GM19035 (cell line): ENCODE data around the gene CLSTN2.

ENCODE experiments used
- ATAC-seq: cut with Tn5 transposase; IDR thresholded peaks from one replicate; pipeline ENCODE4 v1.9.1; 2021; ENCODE audit not compliant: unreplicated experiment

The CLSTN2 gene

DNA sequence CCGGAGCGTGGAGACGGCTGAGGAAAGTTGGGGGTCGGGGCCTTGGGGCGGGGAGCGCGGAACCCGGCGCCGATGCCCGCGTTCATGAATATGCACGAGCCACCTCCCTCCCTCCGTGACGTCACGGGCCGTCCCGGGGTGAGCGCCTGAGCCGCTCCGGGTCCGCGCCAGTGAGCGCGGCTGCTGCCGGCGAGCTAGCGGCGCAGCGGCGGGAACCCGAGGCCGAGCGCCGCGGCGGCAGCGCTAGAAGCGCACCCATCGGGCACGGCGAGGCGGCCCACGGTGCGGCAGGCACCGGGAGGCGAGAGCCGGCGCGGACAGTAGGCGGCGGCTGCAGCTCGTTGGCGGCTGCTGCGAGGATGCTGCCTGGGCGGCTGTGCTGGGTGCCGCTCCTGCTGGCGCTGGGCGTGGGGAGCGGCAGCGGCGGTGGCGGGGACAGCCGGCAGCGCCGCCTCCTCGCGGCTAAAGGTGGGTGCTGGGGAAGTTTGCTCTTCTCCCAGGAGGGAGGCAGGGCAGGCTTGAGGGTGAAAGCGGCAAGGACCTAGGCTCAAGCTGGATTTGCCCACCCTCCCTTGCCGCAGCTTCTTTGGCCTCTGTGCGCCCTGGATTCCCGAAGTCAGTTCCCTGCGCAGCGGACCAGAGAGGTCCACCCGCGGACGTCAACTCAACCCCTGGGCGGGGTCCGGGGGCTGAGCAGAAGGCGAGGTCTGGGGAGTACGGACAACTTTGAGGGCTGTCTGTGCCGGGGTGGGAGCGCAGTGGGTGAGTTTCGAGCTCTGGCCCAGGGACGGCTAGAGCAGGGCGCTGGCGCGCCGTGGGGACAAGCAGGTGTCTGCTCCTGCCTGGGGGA lies at the start of gene CLSTN2:
TSS of gene CLSTN2 (plus strand) at position 170 of the 850 bp plus-strand sequence.
- peak; percentile 70 for ATAC-seq

- no peak for ATAC-seq
Observed at GRCh38 chr3:139887431-139887830, 47.6 kb upstream of the CLSTN2 start.

- no peak for ATAC-seq
Observed at GRCh38 chr3:139888561-139889140, 46.3 kb upstream of the CLSTN2 start.

GRCh38 chr3:139893267-139893962 lies 41.6 kb upstream of the CLSTN2 start:
- no peak for ATAC-seq

GRCh38 chr3:139893963-139894642 lies 40.9 kb upstream of the CLSTN2 start:
- no peak for ATAC-seq

GRCh38 chr3:139894643-139894989 lies 40.4 kb upstream of the CLSTN2 start:
- ATAC-seq = no peak

GRCh38 chr3:139897759-139898158 lies 37.2 kb upstream of the CLSTN2 start:
- ATAC-seq = no peak

GRCh38 chr3:139906418-139906817 lies 28.6 kb upstream of the CLSTN2 start:
- ATAC-seq = no peak

DNA sequence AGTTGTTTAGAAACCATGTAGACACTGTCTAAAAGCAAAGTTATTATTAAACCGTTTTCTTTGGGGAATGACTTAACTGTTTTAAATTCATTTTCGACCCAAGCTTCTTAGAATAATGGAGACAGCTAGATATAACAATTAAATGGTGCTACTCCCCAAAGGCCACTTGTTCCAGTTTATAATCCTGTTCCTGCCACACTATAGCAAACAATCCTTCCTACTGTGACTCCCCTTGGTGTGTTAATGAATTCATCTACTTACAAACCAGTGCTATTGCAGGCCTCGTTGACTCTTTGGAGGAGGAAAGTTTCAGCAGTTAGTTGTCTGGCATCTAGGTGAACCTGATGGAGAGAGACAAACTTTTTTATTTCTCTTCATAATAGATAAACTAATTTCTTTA lies 25.2 kb upstream of the CLSTN2 start:
- no peak for ATAC-seq

DNA sequence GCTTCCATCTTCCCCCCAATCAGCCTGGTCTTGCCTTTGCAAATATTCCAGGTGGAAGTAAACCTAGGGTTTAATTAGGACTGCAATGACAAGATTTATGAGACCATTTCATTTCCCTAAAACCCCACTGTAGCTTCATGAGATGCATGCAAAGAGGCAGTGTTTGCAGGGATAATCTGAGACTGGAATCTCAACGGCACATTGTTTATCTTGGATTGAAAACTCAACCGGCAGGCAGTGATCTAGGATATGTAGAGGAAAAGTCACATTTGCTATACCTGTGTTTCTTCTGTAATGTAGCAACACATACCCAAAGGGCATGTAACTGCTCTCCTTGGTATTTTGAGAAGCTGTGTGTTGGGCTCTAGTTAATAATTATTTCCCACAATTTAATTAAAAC lies 18.7 kb upstream of the CLSTN2 start:
- ATAC-seq = no peak

DNA sequence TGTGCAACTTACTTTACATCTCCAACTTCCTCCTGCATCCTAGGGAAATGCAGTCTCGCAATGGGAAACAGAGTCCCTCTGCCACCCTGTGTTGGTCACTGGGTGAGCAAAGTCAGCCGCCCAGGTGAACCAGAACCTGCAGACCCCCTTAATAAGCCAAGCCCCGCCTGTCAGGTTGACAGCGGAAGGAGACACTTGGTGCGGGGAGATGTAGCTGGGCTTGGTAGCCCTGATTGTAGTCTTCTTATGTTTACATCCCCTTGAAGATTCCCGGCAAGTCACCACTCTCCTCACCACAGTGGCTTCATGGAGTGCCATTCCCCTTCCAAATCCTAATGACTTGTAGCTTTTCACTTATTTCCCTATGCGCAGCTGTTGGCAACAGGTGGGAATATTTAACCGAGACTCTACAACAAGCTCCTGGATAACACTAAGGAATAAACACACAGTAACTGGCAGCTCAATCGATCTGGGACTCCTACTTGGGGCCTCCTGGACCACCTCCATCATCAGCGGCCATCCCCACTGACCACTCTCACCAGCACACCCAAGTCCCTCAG lies 17.7 kb upstream of the CLSTN2 start:
- ATAC-seq = no peak

- ATAC-seq = no peak
Observed at GRCh38 chr3:139928708-139929505, 6.1 kb upstream of the CLSTN2 start.

- no peak for ATAC-seq
Observed at GRCh38 chr3:139930211-139930610, 4.8 kb upstream of the CLSTN2 start.

DNA sequence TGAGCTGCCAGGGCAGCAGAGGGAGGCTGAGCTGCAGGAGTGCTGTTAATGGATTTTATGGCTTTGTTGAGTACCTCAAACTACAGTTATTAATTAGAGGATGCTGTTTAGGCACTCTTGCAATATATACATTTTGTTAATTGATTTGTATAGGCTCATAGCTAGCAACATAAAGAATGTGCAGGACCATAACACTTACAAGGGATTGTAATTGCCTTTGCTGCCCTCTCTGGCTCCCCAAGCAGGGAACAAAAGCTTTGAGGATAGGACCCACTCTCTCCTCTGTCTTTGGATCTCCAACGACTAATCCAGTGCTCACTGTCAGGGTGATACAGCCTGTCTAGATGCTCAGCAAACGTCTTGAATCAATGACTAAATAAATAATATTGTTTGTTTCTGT lies 1.2 kb upstream of the CLSTN2 start:
- ATAC-seq = no peak

GRCh38 chr3:139934613-139935015 lies 371 bp upstream of the CLSTN2 start:
- no peak for ATAC-seq

- ATAC-seq = no peak
Observed at GRCh38 chr3:139935866-139936817, 1.2 kb downstream of the CLSTN2 start.

DNA sequence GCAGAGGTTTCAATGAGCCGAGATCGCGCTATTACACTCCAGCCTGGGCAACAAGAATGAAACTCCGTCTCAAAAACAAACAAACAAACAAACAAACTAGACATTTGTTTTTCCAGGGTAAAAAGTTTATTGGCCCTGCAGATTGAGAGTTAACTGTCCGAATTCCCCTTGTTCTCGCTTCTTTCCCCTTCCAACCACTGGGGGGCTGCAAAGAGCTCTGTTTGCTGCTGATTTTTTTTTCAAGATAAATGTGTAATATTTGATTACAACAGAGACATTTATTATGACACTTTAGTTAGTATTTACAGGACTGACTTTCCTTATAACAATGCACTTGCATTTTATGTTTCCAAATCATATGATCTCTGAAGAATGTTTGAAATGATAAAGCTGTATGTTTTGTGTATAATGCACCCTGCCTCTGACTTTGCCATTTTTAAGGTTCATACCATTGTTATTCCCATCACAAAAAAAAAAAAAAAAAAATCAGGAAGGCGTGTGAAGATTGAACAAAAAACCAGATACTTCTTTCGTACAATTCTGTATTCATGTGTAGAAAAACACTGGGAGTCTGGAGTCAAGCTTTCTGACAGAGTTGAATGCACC lies 2.8 kb downstream of the CLSTN2 start:
- no peak for ATAC-seq

- no peak for ATAC-seq
Observed at GRCh38 chr3:139939681-139940190, 4.8 kb downstream of the CLSTN2 start.

DNA sequence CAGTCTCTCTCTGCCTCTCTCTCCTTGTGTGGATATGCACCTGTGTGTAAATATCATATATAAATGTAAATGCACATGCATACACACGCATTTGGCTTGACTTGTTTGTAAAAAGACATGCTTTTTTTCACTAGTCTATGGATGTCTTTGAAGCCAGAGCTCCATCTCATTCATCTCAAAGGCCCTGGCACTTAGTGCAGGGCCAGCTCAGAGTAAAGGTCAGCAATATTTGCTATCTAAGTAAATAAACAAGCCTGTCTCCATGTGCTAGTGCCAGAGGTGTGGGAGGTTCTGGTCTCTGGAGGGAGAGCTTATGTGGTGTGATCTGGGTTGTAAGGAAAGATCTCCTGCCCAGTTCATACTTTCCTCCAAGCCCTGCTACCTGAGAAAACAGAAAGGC lies 5.6 kb downstream of the CLSTN2 start:
- ATAC-seq = no peak
